PC-9 (cell line): ENCODE results near the gene MGARP.

Experiments
- CTCF ChIP-seq: fragments of 200-600 bp; sonication (generic); conservative IDR thresholded peaks from 2 replicates; pipeline ENCODE4 v1.6.1; 2017; ENCODE audit warnings: mixed run types, antibody characterized with exemption, mild to moderate bottlenecking, moderate library complexity
- EZH2 ChIP-seq: fragments of 200-600 bp; sonication (generic); IDR thresholded peaks from 2 replicates; pipeline ENCODE4 v1.8.0; 2017; ENCODE audit warnings: antibody characterized with exemption, low read depth

- TF ChIP-seq CTCF (no peak), EZH2 (no peak)
These were observed 1.5 kb downstream of the MGARP start for GRCh38 chr4:139278485-139278884.
